ENCODE results near the gene JMJD8. TPM values are rescaled to one million over a fixed set of nuclear protein-coding genes. Genes with fewer than 3 reads are reported as not detected.

The JMJD8 gene
- total RNA-seq, 1 experiment from 2014 or later = 73.9 TPM

- DNase-seq (ENCODE audit: low read depth, low spot score) (no peak), ATAC-seq (no peak)
- H3K27ac ChIP-seq (ENCODE audit: low read length) = no peak overlapping the region
- H3K27me3 ChIP-seq (ENCODE audit: control insufficient read depth, insufficient read depth, low read length) = no peaks in the 10 kb centered on the region
- in situ Hi-C loops (cut with HindIII; ENCODE audit: low pct_unique_long_range_greater_than_20kb, low sequenced_read_pairs) = no loop called here
- POLR2A ChIA-PET = interaction anchor here (0.7 kb wide), 1 partner anchor 255 kb away, joined by 4 read pairs; no protein-coding TSS in a partner anchor
- no peaks in the 10 kb centered on the region for H3K9me3 ChIP-seq (ENCODE audit: control insufficient read depth, insufficient read depth, low read depth, low read length)
- peaks cover 2% of the 10 kb centered on the region; the same call in 1 of the 2 replicates for H3K36me3 ChIP-seq (ENCODE audit: control insufficient read depth, insufficient read depth, low read length)
- intact Hi-C loops (cut with micrococcal nuclease; ENCODE audit: unreplicated experiment) = no loop called here
- no peak overlapping the region for H3K4me3 ChIP-seq (ENCODE audit: low read depth in 2 of 2, low read length in 2 of 2)
- BruUV-seq (replicated peaks) = no TSS peak
- H3K4me1 ChIP-seq (ENCODE audit: control insufficient read depth, insufficient read depth, low read length) = peaks cover 38% of the 10 kb centered on the region
- TF ChIP-seq SIN3A (IDR thresholded peaks at IDR 0.05; ENCODE audit: borderline replicate concordance, insufficient read depth, low read depth, low read length) (no peak), CTCF (IDR thresholded peaks at IDR 0.05) (peak; percentile 21; the same call in 1 of the 2 replicates)
- CTCF ChIA-PET = interaction anchor here (0.5 to 1.9 kb wide), 3 partner anchors 10 to 1231 kb away, joined by 3 to 4 read pairs (median 4); no protein-coding TSS in a partner anchor
Observed at GRCh38 chr16:709566-710499, 25.7 kb upstream of the JMJD8 start.

GRCh38 chr16:708959-709358 lies 24.8 kb upstream of the JMJD8 start:
- TF ChIP-seq SIN3A (IDR thresholded peaks at IDR 0.05; ENCODE audit: borderline replicate concordance, insufficient read depth, low read depth, low read length) (no peak), CTCF (IDR thresholded peaks at IDR 0.05) (no peak)
- DNase-seq (ENCODE audit: low read depth, low spot score) (no peak), ATAC-seq (no peak)
- ChIA-PET CTCF (interaction anchor here (1.9 kb wide), 1 partner anchor 76 kb away, joined by 4 read pairs; no protein-coding TSS in a partner anchor), POLR2A (no interaction called here)
- intact Hi-C loops (cut with micrococcal nuclease; ENCODE audit: unreplicated experiment) = no loop called here
- BruUV-seq (replicated peaks) = no TSS peak
- no peak overlapping the region for H3K4me3 ChIP-seq (ENCODE audit: low read depth in 2 of 2, low read length in 2 of 2)
- no peak overlapping the region for H3K27ac ChIP-seq (ENCODE audit: low read length)
- peaks cover 5% of the 10 kb centered on the region; the same call in 1 of the 2 replicates for H3K36me3 ChIP-seq (ENCODE audit: control insufficient read depth, insufficient read depth, low read length)
- H3K4me1 ChIP-seq (ENCODE audit: control insufficient read depth, insufficient read depth, low read length) = peaks cover 34% of the 10 kb centered on the region
- no peaks in the 10 kb centered on the region for H3K9me3 ChIP-seq (ENCODE audit: control insufficient read depth, insufficient read depth, low read depth, low read length)
- in situ Hi-C loops (cut with HindIII; ENCODE audit: low pct_unique_long_range_greater_than_20kb, low sequenced_read_pairs) = no loop called here
- H3K27me3 ChIP-seq (ENCODE audit: control insufficient read depth, insufficient read depth, low read length) = no peaks in the 10 kb centered on the region

- H3K4me1 ChIP-seq (ENCODE audit: control insufficient read depth, insufficient read depth, low read length) = peaks cover 29% of the 10 kb centered on the region
Observed at GRCh38 chr16:708019-708418, 23.9 kb upstream of the JMJD8 start.

More at GRCh38 chr16:708019-708418, 23.9 kb upstream of the JMJD8 start:
- no peak for TF ChIP-seq REST (IDR thresholded peaks at IDR 0.05; ENCODE audit: insufficient read depth in 1 of 2, low read depth in 2 of 2, low read length in 1 of 2)
- no peak for TF ChIP-seq CTCF (IDR thresholded peaks at IDR 0.05)
- no peak for TF ChIP-seq SIN3A (IDR thresholded peaks at IDR 0.05; ENCODE audit: borderline replicate concordance, insufficient read depth, low read depth, low read length)
- no peak for TF ChIP-seq TCF7L2 (IDR thresholded peaks at IDR 0.05; ENCODE audit: low read depth, low read length)
- TF ChIP-seq POLR2AphosphoS5 (IDR thresholded peaks at IDR 0.05; ENCODE audit: low read depth, low read length) = no peak
- DNase-seq (ENCODE audit: low read depth, low spot score) = no peak
- ATAC-seq = no peak
- Histone ChIP-seq H3K27ac (ENCODE audit: low read length) (no peak overlapping the region), H3K4me3 (ENCODE audit: low read depth in 2 of 2, low read length in 2 of 2) (no peak overlapping the region), H3K27me3 (ENCODE audit: control insufficient read depth, insufficient read depth, low read length) (no peaks in the 10 kb centered on the region), H3K36me3 (ENCODE audit: control insufficient read depth, insufficient read depth, low read length) (peaks cover 5% of the 10 kb centered on the region; the same call in 1 of the 2 replicates), H3K9me3 (ENCODE audit: control insufficient read depth, insufficient read depth, low read depth, low read length) (no peaks in the 10 kb centered on the region)
- ChIA-PET CTCF (no interaction called here), POLR2A (no interaction called here)
- BruUV-seq (replicated peaks) = no TSS peak
- intact Hi-C loops (cut with micrococcal nuclease; ENCODE audit: unreplicated experiment) = no loop called here
- in situ Hi-C loops (cut with HindIII; ENCODE audit: low pct_unique_long_range_greater_than_20kb, low sequenced_read_pairs) = no loop called here
